HEK293T (cell line): ENCODE measurements around the gene MAGEE1.

Experiments used
- CTCF ChIA-PET: fragments of 350-600 bp; formaldehyde crosslinking; extraction: SDS; loops from one replicate; lab custom pipeline; 2021; ENCODE audit warnings: antibody characterized with exemption, inconsistent platforms; lab: Yijun Ruan, JAX
- POLR2A ChIA-PET: fragments of 350-600 bp; formaldehyde crosslinking; extraction: SDS; loops from one replicate; lab custom pipeline; 2020; ENCODE audit warnings: antibody characterized with exemption, inconsistent platforms; lab: Yijun Ruan, JAX
- DNase-seq: peaks from one replicate; pipeline ENCODE4 v3.0.0; 2012; ENCODE audit warnings: mixed read lengths; ENCODE audit errors: extremely low spot score
- ARNT ChIP-seq: fragments of 450-650 bp; IDR thresholded peaks from 2 replicates; pipeline ENCODE4 v1.6.1; 2017; ENCODE audit warnings: mild to moderate bottlenecking
- BHLHE40 ChIP-seq: fragments of 450-650 bp; IDR thresholded peaks from 2 replicates; pipeline ENCODE4 v1.6.1; 2016; ENCODE audit warnings: mild to moderate bottlenecking, moderate library complexity, borderline replicate concordance
- CTBP1 ChIP-seq: fragments of 450-650 bp; IDR thresholded peaks from 2 replicates; pipeline ENCODE4 v1.6.1; 2016; ENCODE audit warnings: borderline replicate concordance
- ELF4 ChIP-seq: fragments of 450-650 bp; IDR thresholded peaks from 2 replicates; pipeline ENCODE4 v1.6.1; 2017; ENCODE audit warnings: antibody characterized with exemption
- FOXA1 ChIP-seq: fragments of 450-650 bp; IDR thresholded peaks from 2 replicates; pipeline ENCODE4 v1.6.1; 2016; ENCODE audit warnings: mild to moderate bottlenecking
- FOXK2 ChIP-seq: fragments of 450-650 bp; IDR thresholded peaks from 2 replicates; pipeline ENCODE4 v1.6.1; 2016; ENCODE audit warnings: mild to moderate bottlenecking
- FOXM1 ChIP-seq: fragments of 450-650 bp; IDR thresholded peaks from 2 replicates; pipeline ENCODE4 v1.6.1; 2017; ENCODE audit warnings: mild to moderate bottlenecking, borderline replicate concordance
- HDGF ChIP-seq: fragments of 450-650 bp; IDR thresholded peaks from 2 replicates; pipeline ENCODE4 v1.6.1; 2017; ENCODE audit warnings: antibody characterized with exemption, borderline replicate concordance
- L3MBTL2 ChIP-seq: fragments of 450-650 bp; conservative IDR thresholded peaks from 2 replicates; pipeline ENCODE4 v1.6.1; 2016; ENCODE audit warnings: mild to moderate bottlenecking
- LEF1 ChIP-seq: fragments of 450-650 bp; IDR thresholded peaks from 2 replicates; pipeline ENCODE4 v1.6.1; 2017; ENCODE audit warnings: mild to moderate bottlenecking, borderline replicate concordance
- NFRKB ChIP-seq: fragments of 450-650 bp; IDR thresholded peaks from 2 replicates; pipeline ENCODE4 v1.6.1; 2016; ENCODE audit warnings: mild to moderate bottlenecking, moderate library complexity
- PKNOX1 ChIP-seq: fragments of 450-650 bp; IDR thresholded peaks from 2 replicates; pipeline ENCODE4 v1.6.1; 2016
- SP1 ChIP-seq: fragments of 450-650 bp; IDR thresholded peaks from 2 replicates; pipeline ENCODE4 v1.6.1; 2017
- SUZ12 ChIP-seq: fragments of 450-650 bp; IDR thresholded peaks from 2 replicates; pipeline ENCODE4 v1.6.1; 2016; ENCODE audit warnings: mild to moderate bottlenecking
- TARDBP ChIP-seq: fragments of 450-650 bp; IDR thresholded peaks from 2 replicates; pipeline ENCODE4 v1.6.1; 2016
- ZNF384 ChIP-seq: fragments of 450-650 bp; IDR thresholded peaks from 2 replicates; pipeline ENCODE4 v1.6.1; 2016

Gene MAGEE1

DNA sequence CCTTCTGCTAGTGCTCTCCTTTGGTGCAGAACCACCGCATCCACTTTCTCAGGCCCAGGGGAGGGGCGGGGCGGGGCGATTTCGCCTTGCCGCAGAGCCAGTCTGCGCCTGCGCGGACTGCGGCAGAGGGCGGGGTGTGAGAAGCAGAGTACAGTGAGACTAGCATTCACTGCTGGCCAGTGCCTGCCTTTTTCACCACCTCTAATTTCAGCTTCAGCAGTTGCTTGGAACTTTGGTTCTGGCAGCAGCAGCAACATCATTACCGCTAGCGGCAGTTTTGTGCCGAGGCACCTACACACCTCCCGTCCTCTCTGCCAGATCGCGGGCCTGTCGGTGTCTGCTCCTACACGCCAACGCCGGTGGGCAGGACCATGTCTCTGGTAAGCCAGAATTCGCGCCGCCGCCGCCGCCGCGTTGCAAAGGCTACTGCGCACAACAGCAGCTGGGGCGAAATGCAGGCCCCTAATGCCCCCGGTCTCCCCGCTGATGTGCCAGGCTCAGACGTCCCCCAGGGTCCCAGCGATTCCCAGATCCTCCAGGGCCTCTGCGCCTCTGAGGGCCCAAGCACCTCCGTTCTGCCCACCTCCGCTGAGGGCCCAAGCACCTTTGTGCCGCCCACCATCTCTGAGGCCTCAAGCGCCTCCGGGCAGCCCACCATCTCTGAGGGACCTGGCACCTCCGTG, at the start of gene MAGEE1:
Gene MAGEE1 (plus strand): TSS at position 151 of the 683 bp plus-strand sequence. CDS start 221 bp downstream, at position 372.
- no peak for TF ChIP-seq BHLHE40
- no peak for TF ChIP-seq ARNT
- TF ChIP-seq SUZ12 = no peak
- no peak for TF ChIP-seq LEF1
- no peak for TF ChIP-seq FOXM1
- no peak for TF ChIP-seq CTBP1
- TF ChIP-seq FOXK2 = no peak
- no peak for TF ChIP-seq HDGF
- TF ChIP-seq TARDBP = no peak
- no peak for TF ChIP-seq FOXA1
- no peak; the same call in 1 of the 2 replicates for TF ChIP-seq L3MBTL2
- TF ChIP-seq ZNF384 = no peak
- no peak for TF ChIP-seq PKNOX1
- TF ChIP-seq ELF4 = no peak
- TF ChIP-seq SP1 = no peak
- no peak for TF ChIP-seq NFRKB
- ChIA-PET CTCF (no interaction called here), POLR2A (no interaction called here)
- DNase-seq = peak; percentile 76

DNA sequence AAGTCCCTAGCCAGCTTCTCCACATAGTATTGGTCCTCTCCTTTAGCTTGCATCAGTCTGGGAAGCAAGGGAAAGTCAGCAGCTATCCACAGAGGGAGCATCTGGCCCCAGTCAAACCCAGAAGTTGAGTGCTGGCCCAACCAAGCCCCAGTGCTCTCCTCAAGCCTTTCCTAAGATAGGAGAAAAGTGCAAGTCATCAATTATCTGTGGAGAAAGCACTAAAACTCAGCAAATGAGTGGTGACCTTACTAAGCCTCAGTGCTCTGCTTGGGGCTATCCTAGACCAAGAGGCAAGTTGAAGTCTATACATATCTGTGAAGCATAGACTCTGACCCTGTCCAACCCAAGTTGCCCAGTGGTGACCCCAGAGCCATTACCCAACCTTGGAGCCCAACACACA, 28.5 kb upstream of the MAGEE1 start:
- ChIA-PET POLR2A (no interaction called here), CTCF (no interaction called here)
- no peak for DNase-seq
- TF ChIP-seq FOXK2 = no peak
- TF ChIP-seq FOXM1 = no peak
- no peak for TF ChIP-seq NFRKB
- TF ChIP-seq ARNT = no peak
- TF ChIP-seq LEF1 = no peak
- no peak for TF ChIP-seq ELF4
- TF ChIP-seq HDGF = no peak
- no peak for TF ChIP-seq SP1
- no peak for TF ChIP-seq CTBP1
- TF ChIP-seq TARDBP = no peak
- TF ChIP-seq PKNOX1 = no peak

DNA sequence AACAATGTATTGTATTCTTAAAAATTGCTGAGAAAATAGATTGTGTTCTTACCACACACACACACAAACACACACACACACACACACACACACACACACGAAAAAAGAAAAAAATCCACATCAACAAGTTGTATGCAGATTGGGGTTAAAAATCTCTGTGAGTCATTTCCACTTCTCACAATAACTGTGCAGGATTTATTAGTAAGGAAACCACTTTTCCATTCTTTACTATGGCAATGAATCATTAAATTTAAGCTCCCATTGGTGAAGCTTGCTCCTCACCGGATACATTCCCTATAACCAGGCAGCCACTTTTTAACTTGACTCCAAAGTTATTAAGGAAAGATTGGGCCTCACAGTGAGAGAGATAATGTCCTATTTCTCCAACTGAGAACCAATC, 19.7 kb upstream of the MAGEE1 start:
- CTCF ChIA-PET = no interaction called here
- no peak for DNase-seq
- TF ChIP-seq FOXA1 (no peak), PKNOX1 (no peak), ARNT (no peak), BHLHE40 (no peak), HDGF (no peak), FOXM1 (no peak), SP1 (no peak), L3MBTL2 (no peak), TARDBP (no peak), LEF1 (no peak), NFRKB (no peak), ZNF384 (no peak), SUZ12 (no peak), FOXK2 (no peak), ELF4 (no peak), CTBP1 (no peak)
- POLR2A ChIA-PET = no interaction called here

GRCh38 chrX:76420237-76420636, 7.3 kb upstream of the MAGEE1 start:
- no peak for DNase-seq
- ChIA-PET CTCF (no interaction called here), POLR2A (no interaction called here)
- no peak for TF ChIP-seq SUZ12
- TF ChIP-seq ARNT = no peak
- TF ChIP-seq NFRKB = no peak
- no peak for TF ChIP-seq BHLHE40
- no peak for TF ChIP-seq HDGF
- TF ChIP-seq FOXK2 = no peak
- TF ChIP-seq LEF1 = no peak
- no peak for TF ChIP-seq CTBP1

GRCh38 chrX:76428243-76429130, 977 bp downstream of the MAGEE1 start:
- DNase-seq = no peak
- ChIA-PET POLR2A (no interaction called here), CTCF (no interaction called here)
- TF ChIP-seq PKNOX1 (no peak), SUZ12 (no peak), ARNT (no peak), NFRKB (no peak), HDGF (no peak), TARDBP (no peak), SP1 (no peak)
